ENCODE results near the gene BCAP31. TPM values are rescaled to one million over a fixed set of nuclear protein-coding genes. Genes with fewer than 3 reads are reported as not detected.
"Not testable (repeated sequence)": the region's sequence is repeated elsewhere in the genome, so short reads cannot be mapped to it uniquely, and the experiment has no call there.

The BCAP31 gene
- total and polyA plus RNA-seq, 9 donors = 53.7 to 195 (median 135) TPM

DNA sequence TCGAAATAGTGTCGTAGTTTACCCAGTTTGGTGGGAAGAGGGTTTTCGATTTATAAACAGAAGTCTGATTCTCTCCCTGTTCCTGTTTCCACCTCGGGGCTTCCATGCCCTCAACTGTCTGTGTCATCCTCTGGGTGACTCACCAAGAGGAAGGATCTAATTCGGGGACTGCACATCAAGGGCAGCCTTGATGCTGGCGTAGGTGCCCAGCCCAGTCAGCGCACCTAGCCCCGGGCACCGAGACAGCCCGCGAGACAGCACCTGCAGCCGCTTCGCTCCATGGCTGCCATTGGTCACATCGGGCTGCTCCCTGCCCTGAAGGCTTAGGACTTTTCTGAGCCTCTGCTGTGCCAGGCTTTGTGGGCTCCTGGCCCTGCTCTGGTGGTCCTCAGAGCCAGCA is 8.2 kb upstream of the BCAP31 start:
- WGBS, 3 donors = 91 to 93% (median 92%) methylated on average over 14 of the region's 14 CpGs
- Histone ChIP-seq H3K4me3 (no peak overlapping the region), H3K36me3 (no peaks in the 10 kb centered on the region), H3K9me3 (no peaks in the 10 kb centered on the region), H3K27ac (no peak overlapping the region), H3K4me1 (ENCODE audit: insufficient read depth) (no peaks in the 10 kb centered on the region), H3K27me3 (no peaks in the 10 kb centered on the region)
- no peak for DNase-seq
- intact Hi-C loops (cut with DNase I) = no loop called here
- TF ChIP-seq POLR2A (IDR thresholded peaks at IDR 0.05) (no peak), EP300 (IDR thresholded peaks at IDR 0.05) (no peak)
- TF ChIP-seq, protein P1, sequence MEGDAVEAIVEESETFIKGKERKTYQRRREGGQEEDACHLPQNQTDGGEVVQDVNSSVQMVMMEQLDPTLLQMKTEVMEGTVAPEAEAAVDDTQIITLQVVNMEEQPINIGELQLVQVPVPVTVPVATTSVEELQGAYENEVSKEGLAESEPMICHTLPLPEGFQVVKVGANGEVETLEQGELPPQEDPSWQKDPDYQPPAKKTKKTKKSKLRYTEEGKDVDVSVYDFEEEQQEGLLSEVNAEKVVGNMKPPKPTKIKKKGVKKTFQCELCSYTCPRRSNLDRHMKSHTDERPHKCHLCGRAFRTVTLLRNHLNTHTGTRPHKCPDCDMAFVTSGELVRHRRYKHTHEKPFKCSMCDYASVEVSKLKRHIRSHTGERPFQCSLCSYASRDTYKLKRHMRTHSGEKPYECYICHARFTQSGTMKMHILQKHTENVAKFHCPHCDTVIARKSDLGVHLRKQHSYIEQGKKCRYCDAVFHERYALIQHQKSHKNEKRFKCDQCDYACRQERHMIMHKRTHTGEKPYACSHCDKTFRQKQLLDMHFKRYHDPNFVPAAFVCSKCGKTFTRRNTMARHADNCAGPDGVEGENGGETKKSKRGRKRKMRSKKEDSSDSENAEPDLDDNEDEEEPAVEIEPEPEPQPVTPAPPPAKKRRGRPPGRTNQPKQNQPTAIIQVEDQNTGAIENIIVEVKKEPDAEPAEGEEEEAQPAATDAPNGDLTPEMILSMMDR (IDR thresholded peaks at IDR 0.05) = no peak

DNA sequence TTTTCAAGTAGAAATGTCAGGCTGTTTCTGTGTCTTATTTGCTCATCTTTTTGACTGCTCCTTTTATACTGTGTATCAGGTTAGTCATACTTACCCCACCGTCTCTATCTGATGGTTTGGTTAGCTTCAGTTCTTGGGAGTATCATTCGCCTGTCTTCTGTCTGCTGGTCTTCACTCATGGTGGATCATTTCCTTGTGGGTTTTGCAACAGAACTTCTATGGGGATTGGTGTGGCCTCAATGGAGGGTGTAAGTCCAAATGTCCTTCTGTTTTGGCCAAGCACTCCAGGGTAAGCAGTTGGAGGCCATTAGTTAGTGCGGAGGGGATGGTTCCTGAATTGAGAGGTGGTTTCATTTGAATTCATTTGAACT is 7.6 kb upstream of the BCAP31 start:
- WGBS, 3 donors = 89 to 94% (median 94%) methylated on average over 3 of the region's 3 CpGs
- Histone ChIP-seq H3K36me3 (no peaks in the 10 kb centered on the region), H3K27ac (no peak overlapping the region), H3K9me3 (no peaks in the 10 kb centered on the region), H3K4me1 (ENCODE audit: insufficient read depth) (no peaks in the 10 kb centered on the region), H3K27me3 (no peaks in the 10 kb centered on the region), H3K4me3 (no peak overlapping the region)
- DNase-seq = no peak
- no peak for TF ChIP-seq EP300 (IDR thresholded peaks at IDR 0.05)
- TF ChIP-seq, protein P1 (IDR thresholded peaks at IDR 0.05) = no peak
- no peak for TF ChIP-seq POLR2A (IDR thresholded peaks at IDR 0.05)
- intact Hi-C loops (cut with DNase I) = no loop called here

DNA sequence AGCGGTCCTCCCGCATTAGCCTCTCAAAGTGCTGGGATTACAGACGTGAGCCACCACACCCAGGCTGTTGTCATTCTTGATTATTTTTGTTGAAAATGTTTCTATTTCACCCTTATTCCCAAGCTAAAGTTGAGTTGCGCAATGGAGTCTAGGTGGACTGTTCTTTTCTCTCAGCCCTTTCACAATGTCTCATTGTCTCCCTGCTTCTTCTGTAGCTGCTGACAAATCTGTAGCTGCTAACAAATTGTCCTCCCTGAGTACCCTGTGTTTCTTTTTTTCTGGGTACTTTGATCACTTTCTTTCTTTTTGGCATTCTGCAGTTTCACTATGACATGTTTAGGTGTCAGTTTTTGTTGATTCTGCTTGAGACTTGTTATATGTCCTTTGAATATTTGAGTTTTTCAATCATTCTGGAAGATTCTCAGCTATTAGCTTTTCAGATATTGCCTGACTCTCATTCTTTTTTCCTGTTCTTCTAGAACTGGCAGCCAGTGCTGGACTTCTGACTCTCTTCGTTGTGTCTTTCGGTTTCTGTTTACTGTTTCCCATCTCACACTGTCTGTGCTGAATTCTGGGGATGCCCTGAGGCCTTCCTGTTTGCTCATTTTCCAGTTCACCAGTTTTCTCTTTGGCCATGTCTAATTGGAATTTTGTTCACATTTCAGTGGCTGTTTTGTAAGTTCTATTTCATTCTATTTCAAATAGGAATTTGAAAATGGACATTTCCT is 7.1 kb upstream of the BCAP31 start:
- Histone ChIP-seq H3K9me3 (no peaks in the 10 kb centered on the region), H3K27me3 (no peaks in the 10 kb centered on the region), H3K4me1 (ENCODE audit: insufficient read depth) (no peaks in the 10 kb centered on the region), H3K4me3 (no peak overlapping the region), H3K27ac (no peak overlapping the region), H3K36me3 (no peaks in the 10 kb centered on the region)
- TF ChIP-seq EP300 (IDR thresholded peaks at IDR 0.05) = no peak
- TF ChIP-seq, protein P1 (IDR thresholded peaks at IDR 0.05) = no peak
- TF ChIP-seq POLR2A (IDR thresholded peaks at IDR 0.05) = no peak
- intact Hi-C loops (cut with DNase I) = no loop called here
- no peak for DNase-seq
- 88 to 92% (median 90%) methylated on average over 6 of the region's 6 CpGs for WGBS, 3 donors

DNA sequence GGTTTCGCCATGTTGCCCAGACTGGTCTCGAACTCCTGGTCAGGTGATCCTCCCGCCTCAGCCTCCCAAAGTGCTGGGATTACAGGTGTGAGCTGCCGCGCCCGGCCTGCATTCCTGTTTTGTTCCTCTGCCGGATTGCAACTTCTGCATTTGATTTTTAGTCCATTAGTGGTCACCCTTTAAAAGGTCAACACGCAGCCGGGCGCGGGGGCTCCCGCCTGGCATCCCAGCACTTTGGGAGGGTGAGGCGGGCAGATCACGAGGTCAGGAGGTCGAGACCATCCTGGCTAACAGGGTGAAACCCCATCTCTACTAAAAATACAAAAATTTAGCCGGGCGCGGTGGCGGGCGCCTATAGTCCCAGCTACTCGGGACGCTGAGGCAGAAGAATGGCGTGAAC is 5.9 kb upstream of the BCAP31 start:
- H3K9me3 ChIP-seq; DNase-seq; H3K36me3 ChIP-seq; H3K27ac ChIP-seq; intact Hi-C loops (cut with DNase I); H3K27me3 ChIP-seq; H3K4me3 ChIP-seq; H3K4me1 ChIP-seq (ENCODE audit: insufficient read depth): not testable (repeated sequence)
- WGBS, 3 donors = 88 to 92% (median 92%) methylated on average over 23 of the region's 23 CpGs

DNA sequence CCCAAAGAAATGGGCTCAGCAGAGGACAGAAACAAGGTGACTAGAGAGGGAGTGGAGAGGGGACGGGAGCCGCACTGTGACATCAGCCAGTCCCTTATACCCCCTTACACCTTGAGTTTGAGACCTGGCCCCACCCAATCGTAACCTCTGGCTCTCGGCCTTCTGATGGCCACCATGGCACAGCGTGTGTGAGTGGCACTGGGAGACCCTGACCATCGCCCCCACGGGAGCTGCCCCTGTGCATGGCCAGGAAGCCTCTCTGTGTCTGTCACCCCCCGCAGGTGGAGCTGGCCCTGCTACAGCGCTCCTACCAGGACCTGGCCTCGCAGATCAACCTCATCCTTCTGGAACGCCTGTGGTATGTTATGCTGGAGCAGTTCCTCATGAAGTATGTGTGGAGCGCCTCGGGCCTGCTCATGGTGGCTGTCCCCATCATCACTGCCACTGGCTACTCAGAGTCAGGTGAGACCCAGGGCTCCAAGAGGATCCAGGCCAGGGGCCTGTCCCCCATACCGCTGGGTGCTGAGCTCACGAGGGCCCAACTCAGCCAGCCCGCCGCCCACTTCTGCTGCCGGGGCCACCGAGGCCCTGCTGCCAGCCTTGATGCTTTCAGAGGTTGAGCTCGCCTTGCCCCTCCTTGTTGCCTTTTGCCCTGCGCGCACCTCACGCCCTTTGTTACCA is 4.9 kb upstream of the BCAP31 start:
- WGBS, 3 donors = 90 to 95% (median 92%) methylated on average over 20 to 23 of the region's 23 CpGs
- Histone ChIP-seq H3K27me3 (no peaks in the 10 kb centered on the region), H3K36me3 (no peaks in the 10 kb centered on the region), H3K4me3 (no peak overlapping the region), H3K9me3 (no peaks in the 10 kb centered on the region), H3K27ac (no peak overlapping the region), H3K4me1 (ENCODE audit: insufficient read depth) (no peaks in the 10 kb centered on the region)
- intact Hi-C loops (cut with DNase I) = no loop called here
- TF ChIP-seq, protein P1 (IDR thresholded peaks at IDR 0.05) = no peak
- TF ChIP-seq POLR2A (IDR thresholded peaks at IDR 0.05) (no peak), EP300 (IDR thresholded peaks at IDR 0.05) (no peak)
- no peak for DNase-seq

Measured in ovary (tissue), 9 donors.